Muscle of back (tissue), 11 donors: Measurements from ENCODE around the gene NOXO1. TPM values are rescaled to one million over a fixed set of nuclear protein-coding genes. Genes with fewer than 3 reads are reported as not detected.
A peak's percentile ranks its signal among the peaks of the same experiment; 100 is the strongest.
"Not testable (repeated sequence)": the region's sequence is repeated elsewhere in the genome, so short reads cannot be mapped to it uniquely, and the experiment has no call there.

Experiments
- DNase-seq, 3 donors: peaks; one replicate each; pipeline versions ENCODE4 v3.0.0 to v3.0.0-alpha.2; 2013
- polyA plus RNA-seq, 10 donors: library from polyadenylated mRNA; unstranded; fragments of 120-200 nt; gene quantifications; one replicate each; pipeline ENCODE4 v1.2.1, GENCODE V29; 2013; ENCODE audit not compliant: insufficient read length in 10 of 10

Gene NOXO1
- polyA plus RNA-seq, 10 donors = 0.18 to 1.5 (median 0.77) TPM

DNA sequence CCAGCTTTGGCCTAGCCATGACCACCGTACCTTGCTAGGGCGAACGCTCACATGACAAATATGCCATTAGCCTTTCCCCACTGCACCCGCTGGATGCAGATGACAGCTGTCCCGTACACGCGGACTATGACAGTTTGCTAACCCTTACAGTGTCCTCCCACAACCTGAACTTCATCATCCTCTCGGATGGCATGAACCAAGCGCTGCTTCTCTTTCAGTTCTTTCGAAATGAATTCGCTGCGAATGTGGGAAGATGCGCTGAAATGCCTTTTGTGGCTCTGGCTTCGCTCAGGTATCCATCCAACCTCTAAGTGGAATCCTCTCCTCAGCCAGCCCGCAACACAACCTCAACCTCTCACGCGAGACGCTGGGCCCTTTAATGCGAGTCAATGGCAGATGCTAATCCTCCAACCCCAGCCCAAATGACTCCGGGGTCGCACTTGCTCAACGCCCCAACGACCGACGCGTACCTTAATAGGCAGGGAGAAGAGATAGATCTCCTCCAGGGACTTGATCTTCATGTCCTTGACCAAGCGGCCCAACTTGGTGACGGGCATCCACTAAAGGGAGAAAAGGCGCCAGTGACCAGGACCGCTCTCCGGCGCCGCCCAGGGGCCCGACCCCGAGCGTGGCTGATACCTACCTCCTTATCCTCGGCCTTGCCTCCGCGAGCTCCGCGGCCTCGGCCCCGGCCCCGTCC lies 17.3 kb downstream of the NOXO1 start:
- DNase-seq = peak in 1 of 3 donors; percentile 59

- DNase-seq = not testable (repeated sequence)
Observed at GRCh38 chr16:1962161-1963153, 18.8 kb downstream of the NOXO1 start.

- no peak for DNase-seq
Observed at GRCh38 chr16:1961651-1962067, 19.6 kb downstream of the NOXO1 start.

DNA sequence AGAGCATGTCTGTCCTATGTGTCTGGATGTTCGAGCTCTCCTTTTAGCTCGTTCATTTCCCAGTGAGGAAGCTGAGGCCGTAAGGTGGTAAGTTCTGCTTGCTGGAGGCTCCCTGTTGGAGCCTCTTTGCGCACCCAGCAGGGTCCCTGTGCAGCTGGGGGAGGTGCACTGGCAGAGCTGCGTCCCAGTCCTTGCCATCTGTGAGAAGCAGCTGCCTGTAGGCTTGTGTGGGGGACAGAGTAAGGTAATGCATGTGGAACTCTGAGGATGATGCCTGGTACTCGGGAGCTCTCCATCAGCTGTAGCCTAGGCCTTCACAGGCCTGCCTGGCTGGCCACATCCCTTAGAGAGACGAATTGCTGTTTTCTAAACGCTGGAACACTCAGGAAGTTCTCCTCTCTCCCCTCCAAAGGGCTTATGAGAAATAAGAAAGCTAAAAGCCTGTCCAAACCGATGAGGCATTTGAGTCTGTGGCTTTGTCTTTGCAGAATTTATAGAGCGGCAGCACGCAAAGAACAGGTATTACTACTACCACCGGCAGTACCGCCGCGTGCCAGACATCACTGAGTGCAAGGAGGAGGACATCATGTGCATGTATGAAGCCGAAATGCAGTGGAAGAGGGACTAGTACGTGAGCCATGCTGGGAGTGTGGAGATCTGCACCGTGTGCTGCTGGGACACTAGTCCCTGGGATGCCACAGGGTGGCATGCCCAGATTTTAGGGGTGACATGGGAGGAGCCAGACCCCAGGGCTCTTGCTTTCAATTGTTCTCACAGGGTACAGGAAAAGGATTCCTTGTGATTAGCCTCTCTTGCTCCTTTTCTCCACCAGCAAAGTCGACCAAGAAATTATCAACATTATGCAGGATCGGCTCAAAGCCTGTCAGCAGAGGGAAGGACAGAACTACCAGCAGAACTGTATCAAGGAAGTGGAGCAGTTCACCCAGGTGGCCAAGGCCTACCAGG lies 20.3 kb downstream of the NOXO1 start:
- DNase-seq = no peak

GRCh38 chr16:1959269-1960039 lies 21.8 kb downstream of the NOXO1 start, which contains the start of gene NDUFB10:
NDUFB10 (plus strand) TSS chr16:1959538; CDS start chr16:1959625, 87 bp downstream.
- peak; percentile 86 to 97 (median 94) for DNase-seq

- DNase-seq = no peak
Observed at GRCh38 chr16:1958715-1959268, 22.5 kb downstream of the NOXO1 start.

DNA sequence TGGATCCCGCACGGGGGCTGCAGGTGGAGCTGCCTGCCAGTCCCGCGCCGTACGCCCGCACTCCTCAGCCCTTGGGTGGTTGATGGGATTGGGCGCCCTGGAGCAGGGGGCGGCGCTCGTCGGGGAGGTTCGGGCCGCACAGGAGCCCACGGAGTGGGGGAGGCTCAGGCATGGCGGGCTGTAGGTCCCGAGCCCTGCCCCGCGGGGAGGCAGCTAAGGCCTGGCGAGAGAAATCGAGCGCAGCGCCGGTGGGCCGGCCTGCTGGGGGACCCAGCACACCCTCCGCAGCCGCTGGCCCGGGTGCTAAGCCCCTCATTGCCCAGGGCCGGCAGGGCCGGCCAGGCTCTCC lies 23.2 kb downstream of the NOXO1 start:
- DNase-seq = not testable (repeated sequence)

- DNase-seq = not testable (repeated sequence)
Observed at GRCh38 chr16:1957434-1958142, 23.7 kb downstream of the NOXO1 start.

- DNase-seq = no peak
Observed at GRCh38 chr16:1953734-1954133, 27.5 kb downstream of the NOXO1 start.

- no peak for DNase-seq
Observed at GRCh38 chr16:1950559-1950958, 30.7 kb downstream of the NOXO1 start.

DNA sequence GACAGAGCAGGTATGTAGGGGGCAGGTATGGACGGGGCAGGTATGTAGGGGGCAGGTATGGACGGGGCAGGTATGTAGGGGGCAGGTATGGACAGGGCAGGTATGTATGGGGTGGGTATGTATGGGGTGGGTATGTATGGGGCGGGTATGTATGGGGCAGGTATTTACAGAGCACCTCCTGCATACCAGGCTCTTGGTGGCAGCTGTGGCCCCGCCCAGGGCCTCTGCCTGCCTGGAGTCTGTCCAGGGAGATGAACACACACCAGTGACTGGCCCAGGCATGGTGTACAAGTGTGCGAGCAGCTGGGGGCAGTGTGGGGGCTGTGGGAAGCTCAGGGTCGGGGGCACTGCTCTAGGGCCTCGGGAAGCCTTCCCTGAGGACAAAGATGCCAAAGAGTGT lies 31.2 kb downstream of the NOXO1 start:
- DNase-seq = no peak

DNA sequence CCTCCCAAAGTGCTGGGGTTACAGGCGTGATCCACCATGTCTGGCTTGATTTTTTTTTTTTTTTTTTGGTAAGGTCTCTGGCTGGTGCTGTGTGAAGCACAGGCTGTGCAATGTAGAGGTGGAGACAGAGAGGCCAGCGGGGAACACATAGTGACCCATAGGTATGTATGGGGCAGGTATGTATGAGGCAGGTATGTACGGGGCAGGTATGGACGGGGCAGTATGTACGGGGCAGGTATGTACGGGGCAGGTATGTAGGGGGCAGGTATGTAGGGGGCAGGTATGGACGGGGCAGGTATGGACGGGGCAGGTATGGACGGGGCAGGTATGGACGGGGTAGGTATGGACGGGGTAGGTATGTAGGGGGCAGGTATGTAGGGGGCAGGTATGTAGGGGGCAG lies 31.8 kb downstream of the NOXO1 start:
- no peak for DNase-seq

- DNase-seq = no peak
Observed at GRCh38 chr16:1947369-1947670, 33.9 kb downstream of the NOXO1 start.

DNA sequence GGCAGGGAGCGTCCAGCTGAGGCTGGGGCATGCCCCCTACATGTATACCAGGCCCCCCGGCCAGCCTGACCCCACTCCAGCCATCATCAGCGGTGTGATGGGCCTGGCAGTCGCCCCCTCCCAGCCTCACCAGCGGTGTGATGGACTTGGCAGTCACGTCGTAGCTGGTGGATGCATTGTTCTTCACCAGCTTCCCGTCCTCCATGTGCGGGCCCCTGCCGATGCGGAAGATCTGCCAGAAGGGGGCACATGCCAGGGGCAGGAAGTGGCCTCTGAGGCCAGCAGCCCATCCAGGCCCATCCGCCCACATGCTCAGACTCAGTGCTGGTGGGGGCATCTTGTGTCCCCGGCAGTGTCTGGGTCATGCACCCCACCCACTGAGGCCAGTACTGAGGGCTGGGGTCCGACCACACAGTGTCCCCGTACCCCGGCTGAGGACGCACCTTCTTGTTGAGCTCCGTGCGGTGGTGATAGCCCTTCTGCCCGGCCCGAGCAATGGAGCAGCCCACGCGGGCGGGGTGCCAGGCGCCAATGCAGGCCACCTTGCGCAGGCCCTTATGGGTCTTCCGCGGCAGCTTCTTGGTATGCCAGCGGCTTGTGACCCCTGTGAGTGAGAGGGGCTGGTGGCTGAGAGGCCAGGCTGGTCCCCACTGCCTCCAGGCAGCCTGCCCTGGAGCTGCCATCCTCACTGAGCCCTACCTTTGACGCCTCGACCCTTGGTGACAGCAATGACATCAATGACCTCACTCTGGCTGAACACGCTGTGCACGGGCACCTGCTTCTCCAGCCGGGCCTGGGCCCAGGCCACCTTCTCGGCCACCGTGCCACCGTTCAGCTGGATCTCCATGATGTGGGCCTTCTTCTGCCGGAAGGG lies 34.5 kb downstream of the NOXO1 start:
- DNase-seq = no peak

GRCh38 chr16:1945559-1946391 lies 35.5 kb downstream of the NOXO1 start:
- DNase-seq = no peak

DNA sequence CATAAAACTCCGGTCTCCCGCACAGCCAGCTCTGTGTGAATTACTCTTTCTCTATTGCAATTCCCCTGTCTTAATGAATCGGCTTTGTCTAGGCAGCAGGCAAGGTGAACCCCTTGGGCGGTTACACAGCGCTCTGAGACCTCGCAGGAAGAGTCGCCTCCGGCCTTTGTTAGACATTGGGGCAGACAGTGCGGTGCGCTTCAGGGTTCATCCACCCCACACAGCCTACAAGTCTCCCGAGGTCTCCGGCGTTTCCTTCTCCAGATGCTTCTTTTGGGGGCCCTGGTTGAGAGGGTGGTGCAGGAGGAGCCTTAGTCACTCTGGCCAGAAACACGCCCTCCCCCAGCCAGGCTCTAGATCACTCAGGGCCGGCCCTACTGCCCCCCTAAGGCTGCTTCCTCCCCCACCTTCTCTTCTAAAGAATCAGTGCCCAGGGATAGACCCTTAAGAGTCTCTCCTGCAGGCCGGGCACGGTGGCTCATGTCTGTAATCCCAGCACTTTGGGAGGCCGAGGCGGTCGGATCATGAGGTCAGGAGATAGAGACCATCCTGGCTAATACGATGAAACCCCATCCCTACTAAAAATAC lies 36.6 kb downstream of the NOXO1 start:
- DNase-seq = no peak
